GF-D8 (cell line): ENCODE data around the gene FMO5.
"Not testable (repeated sequence)": the region's sequence is repeated elsewhere in the genome, so short reads cannot be mapped to it uniquely, and the experiment has no call there.

Experiments
- DNase-seq: peaks from one replicate; lab custom pipeline; 2025; lab: John Stamatoyannopoulos, UW

FMO5 gene

DNA sequence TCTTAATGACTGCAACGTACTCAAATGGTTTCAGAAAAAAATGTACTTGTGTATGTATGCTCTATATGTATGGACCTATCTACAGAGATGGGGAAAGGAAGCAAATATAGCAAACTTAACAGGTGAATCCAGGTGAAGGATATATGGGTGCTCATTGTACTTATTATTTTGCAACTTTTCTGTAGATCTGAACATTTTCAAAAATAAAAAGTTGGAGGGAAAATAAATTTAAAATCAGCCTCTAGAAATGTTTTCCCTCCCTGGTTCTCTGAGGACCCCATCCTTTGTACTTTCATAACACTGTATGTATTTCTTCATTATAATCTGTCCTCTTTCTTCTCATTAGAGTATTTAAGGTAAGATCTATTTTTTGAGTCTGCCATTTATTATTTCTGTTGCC lies 17.9 kb downstream of the FMO5 start:
- no peak for DNase-seq

GRCh38 chr1:147204080-147204479 lies 21.1 kb downstream of the FMO5 start:
- peak; percentile 53 for DNase-seq

- no peak for DNase-seq
These were observed 22.6 kb downstream of the FMO5 start for GRCh38 chr1:147202576-147202975.

DNA sequence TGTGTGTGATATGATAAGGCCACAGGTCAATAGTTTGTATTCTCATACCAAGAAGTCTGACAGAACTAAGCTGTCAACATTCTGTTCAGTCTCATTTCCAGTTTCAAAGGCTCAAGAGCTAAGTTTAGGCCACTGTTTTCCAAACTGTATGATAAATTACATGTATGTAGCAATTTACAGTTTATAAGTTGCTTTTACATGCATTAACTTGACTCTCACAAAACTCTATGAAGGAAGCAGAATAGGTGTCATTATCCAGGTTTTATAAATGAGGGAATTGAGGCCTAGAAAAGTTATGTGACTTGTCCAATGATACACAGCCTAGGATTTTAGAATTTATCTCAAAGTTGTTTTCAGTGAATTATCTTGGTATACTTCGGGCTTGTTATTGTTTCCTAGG lies 23.4 kb downstream of the FMO5 start:
- no peak for DNase-seq

GRCh38 chr1:147201276-147201675 lies 23.9 kb downstream of the FMO5 start:
- DNase-seq, result no peak

DNA sequence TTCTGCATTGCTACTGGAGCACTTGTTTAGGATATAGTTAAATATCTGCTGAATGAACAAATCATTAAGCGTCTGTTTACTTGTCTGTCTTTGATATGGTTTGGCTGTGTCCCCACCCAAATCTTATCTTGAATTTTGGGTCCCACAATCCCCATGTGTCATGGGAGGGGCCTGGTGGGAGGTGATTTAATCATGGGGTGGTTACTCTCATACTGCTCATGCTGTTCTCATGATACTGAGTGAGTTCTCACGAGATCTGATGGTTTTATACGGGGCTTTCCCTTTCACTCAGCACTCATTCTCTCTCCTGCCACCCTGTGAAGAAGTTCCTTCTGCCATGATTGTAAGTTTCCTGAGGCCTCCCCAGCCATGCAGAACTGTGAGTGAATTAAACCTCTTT lies 27.8 kb downstream of the FMO5 start:
- not testable (repeated sequence) for DNase-seq

DNA sequence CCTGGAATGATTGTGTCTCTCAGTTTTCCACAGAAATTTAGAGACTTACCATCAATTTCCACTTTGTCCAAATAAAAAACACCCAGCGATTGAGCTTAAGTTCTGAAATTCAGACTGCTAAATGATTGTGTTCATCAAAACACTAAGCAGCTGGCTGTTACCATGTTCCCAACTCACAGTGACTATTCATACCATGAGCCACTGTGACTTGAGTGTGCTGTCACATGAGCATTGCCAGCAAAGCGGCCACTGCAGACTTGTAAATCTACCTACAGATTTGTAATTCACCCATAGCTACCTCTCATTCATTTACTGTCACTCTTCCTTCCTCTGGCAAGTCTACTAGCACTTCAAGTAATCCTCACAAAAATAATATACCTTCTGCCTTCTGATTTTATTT lies 35.6 kb downstream of the FMO5 start:
- DNase-seq, result no peak

GRCh38 chr1:147185432-147185831 lies 39.7 kb downstream of the FMO5 start:
- no peak for DNase-seq

DNA sequence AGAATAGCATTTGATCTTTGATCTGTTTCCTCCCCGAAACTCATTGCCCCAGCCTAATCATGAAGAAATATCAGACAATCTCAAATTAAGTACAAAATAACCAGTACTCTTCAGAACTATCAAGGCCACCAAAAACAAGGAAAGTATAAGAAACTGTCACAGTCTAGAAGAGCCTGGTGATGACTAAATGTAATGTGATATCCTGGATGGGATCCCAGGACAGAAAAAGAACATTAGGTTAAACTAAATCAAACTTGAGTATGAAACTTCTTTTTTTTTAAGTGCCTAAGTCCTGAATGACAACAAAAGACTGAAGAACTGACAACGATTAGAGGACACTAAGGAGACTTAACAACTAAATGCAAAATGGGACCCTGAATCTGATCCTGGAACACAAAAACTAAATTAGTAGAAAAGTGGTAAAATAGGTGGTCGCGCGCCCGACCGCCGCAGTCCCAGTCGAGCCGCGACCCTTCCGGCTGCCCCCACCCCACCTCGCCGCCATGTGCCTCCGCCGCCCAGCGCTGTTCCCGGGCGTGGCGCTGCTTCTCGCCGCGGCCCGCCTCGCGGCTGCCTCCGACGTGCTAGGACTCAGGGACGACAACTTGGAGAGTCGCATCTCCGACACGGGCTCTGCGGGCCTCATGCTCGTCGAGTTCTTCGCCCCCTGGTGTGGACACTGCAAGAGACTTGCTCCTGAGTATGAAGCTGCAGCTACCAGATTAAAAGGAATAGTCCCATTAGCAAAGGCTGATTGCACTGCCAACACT lies 47.3 kb downstream of the FMO5 start:
- no peak for DNase-seq

DNA sequence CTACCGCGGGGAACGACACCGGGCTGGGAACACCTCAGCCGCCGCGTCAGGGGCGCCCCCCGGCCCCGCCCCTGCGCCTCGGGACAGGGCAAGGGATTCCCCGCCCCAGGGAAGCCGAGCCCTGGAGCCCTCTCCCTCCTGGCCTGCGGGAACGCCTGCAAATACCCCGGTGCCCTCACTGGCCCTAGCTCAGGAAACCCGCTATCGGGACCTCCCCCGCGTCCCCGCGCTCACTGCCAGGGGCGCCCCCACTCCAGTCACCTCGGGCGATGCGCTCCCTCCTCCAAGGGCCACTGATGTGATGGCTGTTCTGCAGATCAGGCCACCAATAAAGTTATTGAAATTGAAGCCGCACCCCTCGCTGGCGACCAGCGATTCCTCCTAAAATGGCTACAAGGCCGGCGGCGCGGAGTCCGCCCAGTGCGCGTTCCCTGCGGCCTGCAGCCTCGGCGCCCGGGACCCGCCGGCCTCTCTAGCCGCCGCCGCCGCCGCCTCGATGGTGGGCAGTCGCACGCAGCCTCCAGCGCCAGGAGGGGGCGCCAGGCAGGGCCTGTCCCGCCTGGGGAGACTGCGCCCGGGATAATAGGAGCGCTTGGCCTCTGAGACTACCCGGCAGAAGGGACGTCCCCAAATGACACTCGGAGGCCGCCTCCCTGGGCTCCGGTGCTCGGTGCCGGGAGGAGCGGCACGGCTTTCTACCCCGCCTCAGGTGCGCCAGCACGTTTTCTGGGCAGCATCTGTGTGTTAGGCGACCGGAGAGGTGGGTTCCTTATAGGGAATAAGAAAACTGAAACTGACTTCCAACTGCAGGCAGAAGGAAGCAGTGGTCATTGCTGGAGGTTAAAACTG lies 52.7 kb downstream of the FMO5 start, which contains the start of gene PRKAB2:
Gene PRKAB2, minus strand, starts transcription at position 303 of the 849 bp plus-strand sequence. CDS start 326 bp downstream, outside the sequence.
- peak; percentile 90 for DNase-seq

- DNase-seq, result no peak
These were observed 53.6 kb downstream of the FMO5 start for GRCh38 chr1:147171399-147172167.

DNA sequence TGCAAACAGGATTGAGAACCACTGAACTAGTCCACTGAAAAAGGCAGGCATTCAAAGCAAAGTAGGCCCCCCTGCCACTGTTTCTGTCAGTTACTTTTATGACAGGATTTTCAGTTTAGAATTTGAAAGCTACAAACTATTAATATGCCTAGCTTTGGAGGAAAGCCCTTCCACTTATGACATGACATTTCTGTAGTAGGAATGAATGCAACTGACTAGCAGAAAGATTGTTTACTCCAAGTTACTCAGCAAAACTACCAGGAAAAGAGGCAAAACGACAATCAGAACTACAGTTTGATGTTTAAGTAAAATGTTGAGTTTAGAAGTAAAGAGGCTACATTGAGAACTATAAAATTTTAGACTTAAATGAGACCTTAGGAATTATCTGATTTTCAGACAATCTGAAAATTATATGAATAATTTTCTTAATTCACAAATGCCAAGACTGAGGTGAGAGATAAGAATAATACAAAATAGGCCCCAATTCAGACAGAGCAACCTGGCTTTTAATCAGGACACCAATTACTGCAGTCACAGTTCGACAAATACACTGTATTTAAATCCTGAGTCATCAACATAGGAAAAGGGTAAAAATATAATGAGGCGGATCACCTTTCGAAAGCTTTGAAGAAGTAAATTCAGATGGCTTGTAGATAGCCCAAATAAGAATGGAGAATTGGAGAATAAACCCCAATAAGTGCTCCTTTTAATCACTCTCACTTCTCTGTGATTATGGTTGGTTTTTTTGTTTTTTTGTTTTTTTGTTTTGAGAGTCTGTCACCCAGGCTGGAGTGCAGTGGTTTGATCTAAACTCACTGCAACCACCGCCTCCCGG lies 55.1 kb downstream of the FMO5 start:
- DNase-seq, result no peak

DNA sequence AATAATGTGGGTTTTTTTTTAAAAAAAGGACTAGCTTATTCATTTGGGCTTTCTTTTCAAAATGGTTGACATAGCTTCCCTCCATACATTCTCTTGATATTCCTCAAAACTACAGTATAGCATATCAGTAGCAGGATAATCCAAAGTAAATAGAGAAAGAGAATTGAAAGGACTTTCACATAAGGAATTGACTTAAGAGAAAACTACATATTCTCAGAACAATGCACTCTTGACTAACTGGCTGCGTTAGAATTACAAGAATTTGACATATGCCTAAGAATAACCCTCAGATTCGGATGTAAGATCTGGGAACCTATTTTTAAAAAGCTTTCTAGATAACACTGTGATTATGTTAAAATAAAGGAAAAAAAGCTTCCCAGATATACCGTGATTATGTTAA lies 56.0 kb downstream of the FMO5 start:
- DNase-seq, result no peak

DNA sequence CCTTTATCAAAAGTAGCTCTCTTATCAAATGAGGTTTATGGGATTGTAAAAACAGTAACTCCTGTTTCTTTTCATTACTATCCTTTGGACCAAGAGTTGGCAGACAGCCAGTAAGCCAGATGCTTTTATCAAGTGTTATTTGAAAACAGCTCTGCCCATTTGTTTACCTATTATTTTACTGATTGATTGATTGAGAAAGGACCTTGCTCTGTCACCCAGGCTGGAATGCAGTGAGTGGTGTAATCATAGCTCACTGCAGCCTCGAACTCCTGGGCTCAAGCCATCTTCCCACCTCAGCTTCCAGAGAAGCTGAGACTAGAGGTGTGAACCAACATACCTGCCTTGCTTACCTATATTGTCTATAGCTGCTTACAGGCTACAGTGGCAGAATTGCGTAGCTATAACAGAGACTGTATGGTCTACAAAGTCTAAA lies 56.5 kb downstream of the FMO5 start:
- DNase-seq, result no peak

DNA sequence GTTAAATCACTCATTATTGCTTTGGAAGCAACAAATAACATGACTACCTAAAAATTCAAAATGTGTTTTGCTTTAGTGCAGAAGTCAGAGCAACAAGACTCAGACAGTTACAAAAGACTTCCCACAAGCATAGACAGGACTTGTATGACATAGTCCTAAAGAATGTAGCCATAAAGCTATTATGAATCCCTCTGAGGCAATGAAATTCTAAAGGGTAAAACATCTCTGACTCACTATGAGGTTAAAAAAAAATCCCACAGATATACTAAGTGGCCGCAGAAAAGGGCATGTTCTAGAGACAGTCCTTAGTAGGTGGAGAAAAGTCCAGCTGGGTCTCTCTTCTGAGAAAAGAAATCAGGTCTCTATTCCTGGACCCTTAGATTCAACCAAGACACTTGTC lies 57.8 kb downstream of the FMO5 start:
- no peak for DNase-seq

DNA sequence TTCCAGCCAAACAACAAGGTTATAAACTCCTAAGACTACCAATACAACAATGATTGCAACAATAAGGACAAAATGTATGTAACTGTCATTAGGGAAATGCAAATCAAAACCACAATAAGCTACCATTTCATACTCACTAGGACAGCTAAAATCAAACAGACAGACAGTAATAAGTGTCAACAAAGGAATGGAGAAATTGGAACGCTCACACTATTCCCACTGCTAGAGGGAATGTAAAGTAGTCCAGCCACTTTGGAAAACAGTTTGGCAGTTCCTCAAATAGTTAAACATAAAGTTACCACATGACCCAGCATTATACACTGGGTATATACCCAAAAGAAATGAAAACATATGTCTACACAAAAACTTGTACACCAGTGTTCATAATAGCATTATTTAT lies 62.1 kb downstream of the FMO5 start:
- DNase-seq, result no peak

DNA sequence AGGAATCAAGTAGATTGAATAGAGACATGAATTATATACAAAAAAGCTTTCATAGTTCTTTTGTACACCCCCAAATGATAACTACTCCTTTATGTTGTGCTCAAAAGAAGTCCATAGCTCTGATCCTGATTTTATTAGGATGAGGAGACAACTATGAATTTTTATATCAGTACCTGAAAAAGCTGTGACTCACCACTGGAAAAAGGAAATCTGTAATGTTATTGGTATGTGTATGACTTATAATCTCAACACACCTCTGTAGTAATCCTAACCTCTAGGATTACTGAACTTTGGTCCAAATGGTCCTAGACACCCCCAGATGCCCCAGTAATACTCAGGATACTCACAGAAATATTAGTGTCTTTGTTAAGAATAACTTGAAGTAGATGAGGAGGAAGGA lies 63.0 kb downstream of the FMO5 start:
- DNase-seq, result no peak

DNA sequence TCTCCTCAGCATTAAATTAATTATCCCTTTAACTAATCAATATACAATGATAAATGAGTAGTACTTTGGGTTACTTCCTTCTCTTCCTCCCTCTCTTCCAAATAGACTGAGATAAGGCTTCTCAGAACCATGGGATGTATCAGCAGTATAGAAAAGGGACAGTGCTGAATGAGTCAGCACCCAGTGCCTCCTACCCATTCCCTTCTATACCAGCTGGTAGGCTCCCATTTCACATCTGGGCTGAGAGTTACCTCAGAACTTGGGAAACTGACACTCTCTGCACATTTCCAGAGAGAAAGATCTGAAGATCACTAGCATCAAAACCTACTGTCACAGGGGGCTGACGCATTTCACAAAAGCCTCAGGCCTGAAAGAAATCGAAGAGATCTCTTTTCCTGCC lies 68.0 kb downstream of the FMO5 start:
- DNase-seq, result not testable (repeated sequence)

GRCh38 chr1:147156642-147157041 lies 68.5 kb downstream of the FMO5 start:
- no peak for DNase-seq

DNA sequence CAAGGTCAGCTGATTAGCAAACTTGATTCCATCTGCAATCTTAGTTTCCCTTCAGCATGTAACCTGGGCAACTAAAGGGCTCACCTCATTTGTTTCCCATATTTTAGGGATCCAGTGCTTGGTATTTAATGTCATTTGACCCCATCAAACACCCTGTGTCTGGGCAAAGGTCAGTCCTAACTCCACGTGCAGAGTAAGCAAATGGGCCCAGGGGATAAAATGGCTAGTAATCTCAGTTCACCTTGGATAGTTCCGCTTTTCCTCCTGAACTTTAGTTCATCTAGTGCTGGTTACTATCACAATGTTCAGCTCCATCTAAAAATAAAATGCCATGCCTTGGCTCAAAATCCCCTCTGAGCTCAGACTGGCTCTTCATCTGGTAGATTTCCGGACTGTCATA lies 72.4 kb downstream of the FMO5 start:
- no peak for DNase-seq

DNA sequence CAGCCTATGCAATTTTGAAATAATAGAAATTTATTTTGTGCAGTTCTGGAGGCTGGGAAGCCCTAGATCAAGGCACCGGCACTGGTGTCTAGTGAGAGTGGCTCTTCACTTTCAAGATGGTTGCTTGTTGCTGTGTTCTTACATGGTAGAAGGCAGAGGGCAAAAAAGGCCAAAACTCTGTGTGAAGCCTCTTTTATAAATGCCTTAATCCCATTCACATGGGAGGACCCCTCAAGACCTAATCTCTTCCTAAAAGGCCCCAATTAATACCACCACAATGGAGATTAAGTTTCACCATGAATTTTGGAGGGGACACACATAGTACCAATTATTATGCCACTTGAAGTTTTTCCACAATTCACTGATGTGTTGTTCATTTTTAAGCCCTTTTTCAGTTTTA lies 73.9 kb downstream of the FMO5 start:
- no peak for DNase-seq

- DNase-seq, result no peak
These were observed 82.3 kb downstream of the FMO5 start for GRCh38 chr1:147142886-147143285.
